ENCODE data around the gene SECISBP2. TPM values are rescaled to one million over a fixed set of nuclear protein-coding genes. Genes with fewer than 3 reads are reported as not detected.
"Not testable (repeated sequence)": the region's sequence is repeated elsewhere in the genome, so short reads cannot be mapped to it uniquely, and the experiment has no call there.

The SECISBP2 gene
- total RNA-seq, 1 donor from 2014 or later, result 51.1 TPM

DNA sequence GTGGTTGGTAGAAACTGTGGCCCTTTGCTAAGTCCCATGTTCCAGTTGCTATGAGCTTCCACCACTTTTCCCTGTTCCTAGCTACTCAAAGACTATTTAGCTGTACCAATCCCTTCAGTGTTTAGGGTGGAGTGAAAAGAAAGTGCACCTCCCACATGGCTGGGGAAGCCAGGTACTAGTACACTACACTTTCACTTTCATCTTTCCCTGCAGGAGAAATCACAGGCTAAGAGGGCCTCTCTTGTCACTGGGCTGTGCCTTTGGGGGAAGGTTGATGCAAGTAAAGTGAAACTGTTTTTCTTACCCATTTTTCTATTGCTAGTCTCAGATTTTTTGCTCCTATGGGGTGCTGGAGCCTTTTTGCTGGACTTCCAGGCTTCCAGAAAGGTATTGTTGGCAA lies 40.8 kb upstream of the SECISBP2 start:
- H3K9me3 ChIP-seq, result peaks cover 6% of the 10 kb centered on the region
- H3K36me3 ChIP-seq, result no peaks in the 10 kb centered on the region
- DNase-seq (ENCODE audit: extremely low spot score in 2 of 2), result no peak
- no peaks in the 10 kb centered on the region for H3K27me3 ChIP-seq
- peaks cover 8% of the 10 kb centered on the region for H3K4me1 ChIP-seq
- H3K27ac ChIP-seq, result no peak overlapping the region
- TF ChIP-seq POLR2AphosphoS5 (IDR thresholded peaks at IDR 0.05; ENCODE audit: insufficient read depth in 1 of 2, low read depth in 1 of 2), result no peak
- TF ChIP-seq POLR2A (IDR thresholded peaks at IDR 0.05), result no peak
- TF ChIP-seq, protein P1, sequence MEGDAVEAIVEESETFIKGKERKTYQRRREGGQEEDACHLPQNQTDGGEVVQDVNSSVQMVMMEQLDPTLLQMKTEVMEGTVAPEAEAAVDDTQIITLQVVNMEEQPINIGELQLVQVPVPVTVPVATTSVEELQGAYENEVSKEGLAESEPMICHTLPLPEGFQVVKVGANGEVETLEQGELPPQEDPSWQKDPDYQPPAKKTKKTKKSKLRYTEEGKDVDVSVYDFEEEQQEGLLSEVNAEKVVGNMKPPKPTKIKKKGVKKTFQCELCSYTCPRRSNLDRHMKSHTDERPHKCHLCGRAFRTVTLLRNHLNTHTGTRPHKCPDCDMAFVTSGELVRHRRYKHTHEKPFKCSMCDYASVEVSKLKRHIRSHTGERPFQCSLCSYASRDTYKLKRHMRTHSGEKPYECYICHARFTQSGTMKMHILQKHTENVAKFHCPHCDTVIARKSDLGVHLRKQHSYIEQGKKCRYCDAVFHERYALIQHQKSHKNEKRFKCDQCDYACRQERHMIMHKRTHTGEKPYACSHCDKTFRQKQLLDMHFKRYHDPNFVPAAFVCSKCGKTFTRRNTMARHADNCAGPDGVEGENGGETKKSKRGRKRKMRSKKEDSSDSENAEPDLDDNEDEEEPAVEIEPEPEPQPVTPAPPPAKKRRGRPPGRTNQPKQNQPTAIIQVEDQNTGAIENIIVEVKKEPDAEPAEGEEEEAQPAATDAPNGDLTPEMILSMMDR (IDR thresholded peaks at IDR 0.05), result no peak
- H3K4me3 ChIP-seq, result no peak overlapping the region
- intact Hi-C loops (cut with DNase I), result loop anchor here (10.0 kb wide), 1 partner anchor 683 kb away; no protein-coding TSS in a partner anchor

DNA sequence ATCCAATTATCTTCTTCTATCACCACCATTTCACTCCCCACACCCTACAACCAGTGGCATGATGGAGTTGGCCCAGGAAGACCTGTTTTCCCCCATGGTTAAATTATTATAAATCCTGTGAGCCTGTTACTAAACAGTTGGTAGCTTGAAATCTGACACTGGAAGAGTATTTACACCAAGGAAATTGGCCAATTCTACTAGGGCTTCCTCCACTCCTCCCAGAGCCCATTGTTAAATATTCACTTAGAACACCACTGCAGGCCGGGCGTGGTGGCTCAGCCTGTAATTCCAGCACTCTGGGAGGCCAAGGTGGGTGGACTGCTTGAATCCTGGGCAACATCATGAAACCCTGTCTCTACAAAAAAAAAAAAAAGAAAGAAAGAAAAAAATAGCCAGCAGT lies 39.7 kb upstream of the SECISBP2 start:
- no peak overlapping the region for H3K4me3 ChIP-seq
- no peaks in the 10 kb centered on the region for H3K36me3 ChIP-seq
- H3K27me3 ChIP-seq, result no peaks in the 10 kb centered on the region
- peaks cover 11% of the 10 kb centered on the region for H3K4me1 ChIP-seq
- no peak for DNase-seq (ENCODE audit: extremely low spot score in 2 of 2)
- intact Hi-C loops (cut with DNase I), result loop anchor here (10.0 kb wide), 1 partner anchor 684 kb away; no protein-coding TSS in a partner anchor
- TF ChIP-seq, protein P1 (IDR thresholded peaks at IDR 0.05), result no peak
- TF ChIP-seq POLR2AphosphoS5 (IDR thresholded peaks at IDR 0.05; ENCODE audit: insufficient read depth in 1 of 2, low read depth in 1 of 2), result no peak
- TF ChIP-seq POLR2A (IDR thresholded peaks at IDR 0.05), result no peak
- peaks cover 6% of the 10 kb centered on the region for H3K9me3 ChIP-seq
- no peak overlapping the region for H3K27ac ChIP-seq

DNA sequence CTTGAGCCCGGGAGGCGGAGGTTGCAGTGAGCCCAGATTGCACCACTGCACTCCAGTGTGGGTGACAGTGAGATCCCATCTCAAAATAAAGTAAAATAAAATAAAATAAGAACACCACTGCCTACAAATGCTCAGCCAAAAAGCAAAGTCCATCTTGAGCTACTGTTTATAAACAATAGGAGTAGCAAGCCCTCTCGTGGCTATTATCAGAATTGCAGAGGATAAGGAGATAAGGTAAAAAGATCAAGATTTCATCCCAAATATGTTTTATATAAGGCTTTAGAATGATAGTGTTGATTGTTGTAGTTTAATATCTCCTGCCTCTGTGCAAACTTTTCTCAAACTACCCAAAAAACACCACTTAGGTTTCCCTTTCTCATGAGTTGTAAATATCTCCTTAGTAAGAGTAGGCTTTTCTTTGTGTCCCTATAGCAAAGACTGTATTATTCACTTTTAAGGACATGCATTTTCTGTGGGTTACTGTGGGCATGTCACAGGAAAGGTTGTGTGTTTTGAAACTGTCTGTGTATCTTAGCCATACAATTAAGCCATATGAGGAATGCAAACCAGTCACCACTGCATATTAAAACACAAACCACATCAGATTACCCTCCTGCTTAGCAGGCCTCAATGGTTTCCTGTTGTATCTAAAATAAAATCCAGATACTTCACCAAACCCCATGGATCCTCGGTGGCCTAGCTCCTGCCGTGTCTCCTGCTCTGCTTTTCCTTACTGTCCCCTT lies 39.1 kb upstream of the SECISBP2 start:
- TF ChIP-seq POLR2AphosphoS5 (IDR thresholded peaks at IDR 0.05; ENCODE audit: insufficient read depth in 1 of 2, low read depth in 1 of 2), result no peak
- TF ChIP-seq, protein P1 (IDR thresholded peaks at IDR 0.05), result peak; percentile 40 to 73 (median 53)
- TF ChIP-seq POLR2A (IDR thresholded peaks at IDR 0.05), result no peak
- H3K4me3 ChIP-seq, result no peak overlapping the region
- no peaks in the 10 kb centered on the region for H3K36me3 ChIP-seq
- peaks cover 11% of the 10 kb centered on the region for H3K4me1 ChIP-seq
- no peak overlapping the region for H3K27ac ChIP-seq
- H3K27me3 ChIP-seq, result no peaks in the 10 kb centered on the region
- H3K9me3 ChIP-seq, result peaks cover 4% of the 10 kb centered on the region
- no peak for DNase-seq (ENCODE audit: extremely low spot score in 2 of 2)
- intact Hi-C loops (cut with DNase I), result loop anchor here (10.0 kb wide), 1 partner anchor 684 kb away; no protein-coding TSS in a partner anchor

DNA sequence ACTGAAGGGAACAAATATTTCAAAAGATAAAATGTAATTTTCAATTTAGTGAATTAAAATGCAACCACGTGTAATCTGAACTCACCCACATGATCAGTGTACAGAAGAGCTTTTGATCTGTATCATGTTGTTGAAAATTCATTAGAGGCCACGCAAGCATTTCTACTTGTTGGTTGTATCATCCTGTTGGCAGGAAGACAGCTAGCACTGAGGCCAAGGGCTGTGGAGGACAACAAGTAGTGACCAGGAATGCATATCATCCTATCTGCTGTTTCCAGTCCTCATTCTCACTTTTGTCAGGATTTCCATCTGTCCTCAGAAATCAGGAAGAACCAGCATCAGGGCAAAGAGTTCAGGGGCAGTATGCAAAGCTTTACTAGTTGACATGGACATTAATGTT lies 37.2 kb upstream of the SECISBP2 start:
- Histone ChIP-seq H3K27me3 (no peaks in the 10 kb centered on the region), H3K9me3 (no peaks in the 10 kb centered on the region), H3K36me3 (no peaks in the 10 kb centered on the region), H3K4me3 (no peak overlapping the region), H3K27ac (no peak overlapping the region), H3K4me1 (peaks cover 11% of the 10 kb centered on the region)
- intact Hi-C loops (cut with DNase I), result loop anchor here (10.0 kb wide), 1 partner anchor 1596 kb away; no protein-coding TSS in a partner anchor
- no peak for DNase-seq (ENCODE audit: extremely low spot score in 2 of 2)
- TF ChIP-seq POLR2AphosphoS5 (IDR thresholded peaks at IDR 0.05; ENCODE audit: insufficient read depth in 1 of 2, low read depth in 1 of 2), result no peak
- TF ChIP-seq, protein P1 (IDR thresholded peaks at IDR 0.05), result no peak
- no peak for TF ChIP-seq POLR2A (IDR thresholded peaks at IDR 0.05)

DNA sequence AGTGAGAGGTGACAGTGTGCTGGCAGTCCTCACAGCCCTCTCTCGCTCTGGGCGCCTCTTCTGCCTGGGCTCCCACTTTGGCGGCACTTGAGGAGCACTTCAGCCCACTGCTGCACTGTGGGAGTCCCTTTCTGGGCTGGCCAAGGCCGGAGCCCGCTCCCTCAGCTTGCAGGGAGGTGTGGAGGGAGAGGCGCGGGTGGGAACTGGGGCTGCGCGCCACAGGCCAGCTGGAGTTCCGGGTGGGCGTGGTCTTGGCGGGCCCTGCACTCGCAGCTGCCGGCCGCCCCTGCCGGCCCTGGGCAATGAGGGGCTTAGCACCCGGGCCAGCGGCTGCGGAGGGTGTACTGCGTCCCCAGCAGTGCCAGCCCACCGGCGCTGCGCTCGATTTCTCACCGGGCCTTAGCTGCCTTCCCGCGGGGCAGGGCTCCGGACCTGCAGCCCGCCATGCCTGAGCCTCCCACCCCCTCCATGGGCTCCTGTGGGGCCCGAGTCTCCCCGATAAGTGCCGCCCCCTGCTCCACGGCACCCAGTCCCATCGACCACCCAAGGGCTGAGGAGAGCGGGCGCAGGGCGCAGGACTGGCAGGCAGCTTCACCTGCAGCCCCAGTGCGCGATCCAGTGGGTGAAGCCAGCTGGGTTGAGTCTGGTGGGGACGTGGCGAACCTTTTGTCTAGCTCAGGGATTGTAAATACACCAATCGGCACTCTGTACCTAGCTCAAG lies 35.9 kb upstream of the SECISBP2 start:
- not testable (repeated sequence) for H3K9me3 ChIP-seq; H3K27ac ChIP-seq; DNase-seq (ENCODE audit: extremely low spot score in 2 of 2); H3K27me3 ChIP-seq; H3K36me3 ChIP-seq
- Histone ChIP-seq H3K4me1 (peaks cover 11% of the 10 kb centered on the region), H3K4me3 (peak overlapping the region; percentile 20 to 36)
- intact Hi-C loops (cut with DNase I), result loop anchor here (10.0 kb wide), 1 partner anchor 1598 kb away; no protein-coding TSS in a partner anchor
